ENCODE measurements around the gene RRAS2.
"Not testable (repeated sequence)": the region's sequence is repeated elsewhere in the genome, so short reads cannot be mapped to it uniquely, and the experiment has no call there.

RRAS2 gene

GRCh38 chr11:14299921-14300320 lies 59.1 kb downstream of the RRAS2 start:
- Mint-ChIP-seq H3K4me1 (peaks cover 16% of the 10 kb centered on the region), H3K27me3 (no peaks in the 10 kb centered on the region), H3K9me3 (no peaks in the 10 kb centered on the region), H3K36me3 (peaks cover 5% of the 10 kb centered on the region), H3K27ac (no peak overlapping the region), H3K4me3 (no peak overlapping the region)
- DNase-seq = no peak
- CTCF ChIA-PET = interaction anchor here (0.8 to 7.1 kb wide), 12 partner anchors 8 to 607 kb away, joined by 3 to 109 read pairs (median 4); no protein-coding TSS in a partner anchor

DNA sequence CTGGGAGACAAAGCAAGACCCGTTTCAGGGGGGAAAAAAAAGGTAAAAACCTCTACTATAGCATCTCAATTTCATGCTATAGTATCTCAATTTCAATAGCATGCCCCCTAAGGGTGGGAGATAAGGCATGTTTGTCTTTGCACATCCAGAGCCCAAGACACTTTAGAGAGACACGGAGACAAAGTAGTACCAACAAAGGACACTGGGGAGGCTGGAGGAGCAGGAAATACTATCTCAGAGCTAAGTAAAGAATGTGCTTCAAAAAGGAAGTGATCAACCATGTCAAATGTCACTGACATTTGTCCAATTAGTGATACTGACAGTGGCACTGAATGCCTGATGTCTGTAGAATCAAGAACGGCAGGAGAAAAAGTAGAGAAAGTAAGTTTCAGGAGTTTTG lies 68.6 kb downstream of the RRAS2 start:
- Mint-ChIP-seq H3K4me1 (peaks cover 28% of the 10 kb centered on the region), H3K9me3 (no peaks in the 10 kb centered on the region), H3K36me3 (peaks cover 59% of the 10 kb centered on the region), H3K27me3 (no peaks in the 10 kb centered on the region), H3K27ac (peak overlapping the region; percentile 61), H3K4me3 (no peak overlapping the region)
- no peak for DNase-seq
- CTCF ChIA-PET = interaction anchor here (1.3 kb wide), 1 partner anchor 127 kb away, joined by 4 read pairs; no protein-coding TSS in a partner anchor

- DNase-seq = no peak
- Mint-ChIP-seq H3K4me3 (no peak overlapping the region), H3K4me1 (peaks cover 28% of the 10 kb centered on the region), H3K36me3 (peaks cover 57% of the 10 kb centered on the region), H3K27ac (peak overlapping the region; percentile 88), H3K9me3 (no peaks in the 10 kb centered on the region), H3K27me3 (no peaks in the 10 kb centered on the region)
- CTCF ChIA-PET = interaction anchor here (1.1 to 1.7 kb wide), 3 partner anchors 8 to 20 kb away, joined by 3 to 8 read pairs (median 3); no protein-coding TSS in a partner anchor
Measured at GRCh38 chr11:14288189-14288935, 70.6 kb downstream of the RRAS2 start.

- CTCF ChIA-PET, H3K27ac Mint-ChIP-seq, H3K4me1 Mint-ChIP-seq, H3K9me3 Mint-ChIP-seq, H3K27me3 Mint-ChIP-seq, DNase-seq, H3K4me3 Mint-ChIP-seq: not testable (repeated sequence)
- peaks cover 40% of the 10 kb centered on the region for H3K36me3 Mint-ChIP-seq
Measured at GRCh38 chr11:14278869-14279268, 80.1 kb downstream of the RRAS2 start.

DNA sequence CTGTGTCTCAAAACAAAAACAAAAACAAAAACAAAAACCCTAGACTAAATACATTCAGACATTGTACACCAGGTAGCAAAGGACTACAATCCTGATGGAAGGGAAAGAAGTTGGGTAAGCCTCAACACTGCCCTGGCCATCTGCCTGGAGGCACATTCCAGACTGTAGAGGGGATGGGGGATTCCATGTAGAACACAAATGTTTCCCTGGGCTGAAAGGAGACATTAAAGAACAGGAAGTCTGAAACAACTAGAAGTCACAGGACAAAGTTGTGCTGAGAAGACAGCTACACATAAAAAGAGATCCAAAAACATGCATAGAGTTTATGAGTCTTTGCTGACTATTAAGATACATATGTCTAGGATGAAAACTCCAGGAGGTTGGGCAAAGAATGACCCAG lies 83.9 kb downstream of the RRAS2 start:
- DNase-seq = no peak
- peaks cover 41% of the 10 kb centered on the region for H3K36me3 Mint-ChIP-seq
- no peak overlapping the region for H3K27ac Mint-ChIP-seq
- no peak overlapping the region for H3K4me3 Mint-ChIP-seq
- peaks cover 31% of the 10 kb centered on the region for H3K4me1 Mint-ChIP-seq
- peaks cover 5% of the 10 kb centered on the region for H3K9me3 Mint-ChIP-seq
- no peaks in the 10 kb centered on the region for H3K27me3 Mint-ChIP-seq
- CTCF ChIA-PET = no interaction called here

DNA sequence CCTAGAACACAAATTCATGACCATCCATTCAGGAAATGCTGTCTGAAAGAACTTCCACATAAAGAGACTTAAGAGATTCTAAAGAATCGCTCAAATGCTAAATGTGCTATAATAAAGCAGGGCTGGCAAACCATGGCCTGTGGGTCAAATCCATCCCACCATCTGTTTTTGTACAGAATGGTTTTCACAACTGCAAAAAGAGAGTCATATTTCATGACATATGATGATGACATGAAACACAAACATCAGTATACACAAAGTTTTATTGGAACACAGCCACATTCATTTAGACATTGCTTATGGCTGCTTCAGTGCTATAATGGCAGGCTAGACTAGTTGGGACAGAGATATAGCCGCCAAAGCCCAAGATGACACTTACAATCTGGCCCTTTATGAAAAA lies 85.1 kb downstream of the RRAS2 start:
- Mint-ChIP-seq H3K9me3 (peaks cover 5% of the 10 kb centered on the region), H3K36me3 (peaks cover 38% of the 10 kb centered on the region), H3K27me3 (no peaks in the 10 kb centered on the region), H3K27ac (no peak overlapping the region), H3K4me1 (peaks cover 37% of the 10 kb centered on the region), H3K4me3 (no peak overlapping the region)
- no peak for DNase-seq
- CTCF ChIA-PET = interaction anchor here (1.2 kb wide), 1 partner anchor 634 kb away, joined by 3 read pairs; no protein-coding TSS in a partner anchor

GRCh38 chr11:14270690-14271542 lies 88.1 kb downstream of the RRAS2 start:
- peak; percentile 62 for DNase-seq
- CTCF ChIA-PET = no interaction called here
- H3K27ac Mint-ChIP-seq = peak overlapping the region; percentile 88
- peaks cover under 1% of the 10 kb centered on the region for H3K9me3 Mint-ChIP-seq
- H3K4me1 Mint-ChIP-seq = peaks cover 33% of the 10 kb centered on the region
- H3K4me3 Mint-ChIP-seq = peak overlapping the region; percentile 53
- H3K36me3 Mint-ChIP-seq = peaks cover 47% of the 10 kb centered on the region
- no peaks in the 10 kb centered on the region for H3K27me3 Mint-ChIP-seq

- peaks cover 48% of the 10 kb centered on the region for H3K36me3 Mint-ChIP-seq
- H3K4me1 Mint-ChIP-seq = peaks cover 33% of the 10 kb centered on the region
- peak overlapping the region; percentile 88 for H3K27ac Mint-ChIP-seq
- no peak for DNase-seq
- H3K27me3 Mint-ChIP-seq = no peaks in the 10 kb centered on the region
- H3K4me3 Mint-ChIP-seq = no peak overlapping the region
- no peaks in the 10 kb centered on the region for H3K9me3 Mint-ChIP-seq
- CTCF ChIA-PET = interaction anchor here (0.6 kb wide), 1 partner anchor 314 kb away, joined by 3 read pairs; no protein-coding TSS in a partner anchor
Measured at GRCh38 chr11:14269692-14270573, 89.0 kb downstream of the RRAS2 start.

- H3K36me3 Mint-ChIP-seq = peaks cover 50% of the 10 kb centered on the region
- no peak overlapping the region for H3K4me3 Mint-ChIP-seq
- H3K27me3 Mint-ChIP-seq = no peaks in the 10 kb centered on the region
- peaks cover 30% of the 10 kb centered on the region for H3K4me1 Mint-ChIP-seq
- DNase-seq = no peak
- CTCF ChIA-PET = no interaction called here
- no peaks in the 10 kb centered on the region for H3K9me3 Mint-ChIP-seq
- peak overlapping the region; percentile 46 for H3K27ac Mint-ChIP-seq
Measured at GRCh38 chr11:14267861-14268635, 90.9 kb downstream of the RRAS2 start.

DNA sequence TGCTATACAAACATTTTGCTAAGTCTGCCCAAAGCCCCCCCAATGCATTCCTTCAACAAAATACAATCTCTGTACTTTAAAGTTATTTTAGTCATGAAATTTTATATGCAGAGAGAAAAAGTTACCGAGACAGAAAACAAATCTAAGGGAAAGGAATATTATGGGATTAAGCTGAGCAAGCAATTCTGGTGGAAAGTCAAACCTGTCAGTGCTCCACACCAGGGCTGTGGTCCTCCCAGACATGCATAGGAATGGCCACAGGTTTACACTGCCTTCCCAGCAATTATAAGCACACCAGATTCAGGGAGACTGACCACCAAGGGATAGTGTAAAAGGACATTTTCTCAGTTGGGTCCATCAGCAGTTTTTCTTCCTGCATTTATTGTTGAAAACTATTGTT lies 92.4 kb downstream of the RRAS2 start:
- Mint-ChIP-seq H3K27me3 (no peaks in the 10 kb centered on the region), H3K4me3 (no peak overlapping the region), H3K36me3 (peaks cover 42% of the 10 kb centered on the region), H3K27ac (no peak overlapping the region), H3K4me1 (peaks cover 21% of the 10 kb centered on the region), H3K9me3 (no peaks in the 10 kb centered on the region)
- no peak for DNase-seq
- CTCF ChIA-PET = interaction anchor here (0.8 to 1.2 kb wide), 2 partner anchors 33 to 641 kb away, joined by 3 read pairs; no protein-coding TSS in a partner anchor

DNA sequence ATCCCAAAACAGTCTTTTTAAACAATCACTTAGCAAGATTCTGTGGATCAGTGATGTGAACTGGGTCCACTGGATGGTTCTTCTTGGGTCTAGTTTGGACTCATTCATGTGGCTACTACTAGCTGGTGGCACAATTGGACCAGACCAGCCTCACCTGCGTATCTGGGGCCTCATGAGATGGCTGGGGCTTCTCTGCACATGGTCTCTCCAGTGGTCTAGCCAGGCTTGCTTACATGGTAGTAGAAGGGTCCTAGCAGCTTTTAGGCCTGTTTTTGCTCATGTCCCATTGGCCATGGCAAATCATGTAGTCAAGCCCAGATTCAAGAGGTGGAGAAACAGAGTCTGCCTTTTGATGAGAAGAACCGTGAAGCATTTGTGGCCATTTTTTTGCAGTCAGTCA lies 94.0 kb downstream of the RRAS2 start:
- Mint-ChIP-seq H3K27me3 (no peaks in the 10 kb centered on the region), H3K27ac (no peak overlapping the region), H3K4me3 (no peak overlapping the region), H3K36me3 (peaks cover 43% of the 10 kb centered on the region), H3K4me1 (peaks cover 5% of the 10 kb centered on the region), H3K9me3 (no peaks in the 10 kb centered on the region)
- CTCF ChIA-PET = no interaction called here
- no peak for DNase-seq

DNA sequence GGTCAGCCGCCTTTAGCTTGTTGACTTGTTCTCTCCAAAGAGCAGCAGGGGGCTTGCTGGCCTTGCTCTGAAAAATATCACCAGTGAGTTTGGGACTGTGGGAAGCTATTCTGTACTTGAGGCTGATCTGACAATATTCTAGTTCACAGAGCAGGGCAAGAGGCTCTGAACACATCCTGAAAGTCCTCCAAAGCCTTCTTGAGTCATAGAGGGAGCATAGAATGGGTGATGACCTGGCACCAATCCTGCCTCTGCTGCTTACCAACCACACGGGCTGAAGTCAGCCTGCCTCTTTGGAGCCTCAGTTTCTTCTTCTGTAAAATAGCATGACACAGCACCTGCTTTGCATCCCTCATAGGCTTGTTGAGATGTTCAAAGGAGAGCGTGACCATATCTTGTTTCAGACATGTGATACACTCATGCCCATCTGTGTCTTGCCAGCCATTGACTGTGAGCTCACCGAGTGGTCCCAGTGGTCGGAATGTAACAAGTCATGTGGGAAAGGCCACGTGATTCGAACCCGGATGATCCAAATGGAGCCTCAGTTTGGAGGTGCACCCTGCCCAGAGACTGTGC lies 96.6 kb downstream of the RRAS2 start:
- H3K4me3 Mint-ChIP-seq = no peak overlapping the region
- no peak for DNase-seq
- H3K9me3 Mint-ChIP-seq = no peaks in the 10 kb centered on the region
- CTCF ChIA-PET = interaction anchor here (1.3 kb wide), 1 partner anchor 13 kb away, joined by 4 read pairs; no protein-coding TSS in a partner anchor
- no peaks in the 10 kb centered on the region for H3K27me3 Mint-ChIP-seq
- no peak overlapping the region for H3K27ac Mint-ChIP-seq
- H3K4me1 Mint-ChIP-seq = no peaks in the 10 kb centered on the region
- peaks cover 33% of the 10 kb centered on the region for H3K36me3 Mint-ChIP-seq

DNA sequence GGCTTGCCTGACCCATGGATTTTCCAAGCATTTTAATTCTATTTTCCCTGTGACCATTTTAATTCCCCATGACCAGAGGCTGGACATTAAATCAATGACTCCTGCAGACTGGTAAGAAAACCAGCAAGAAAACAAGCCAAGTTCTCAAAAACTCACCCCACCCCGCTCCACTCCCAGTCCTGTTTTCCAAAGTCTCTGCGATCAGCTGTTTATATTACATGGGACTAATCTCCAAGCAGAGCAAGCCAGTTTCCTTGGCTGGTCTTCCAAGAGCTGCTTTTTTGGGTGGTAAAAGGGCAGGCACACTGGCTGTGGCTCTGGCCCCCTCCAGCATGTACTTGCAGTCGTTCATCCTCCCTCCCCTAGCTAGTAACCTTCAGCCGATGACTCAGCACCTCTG lies 97.9 kb downstream of the RRAS2 start:
- no peak overlapping the region for H3K4me3 Mint-ChIP-seq
- H3K4me1 Mint-ChIP-seq = no peaks in the 10 kb centered on the region
- H3K9me3 Mint-ChIP-seq = no peaks in the 10 kb centered on the region
- no peak overlapping the region for H3K27ac Mint-ChIP-seq
- DNase-seq = no peak
- peaks cover 27% of the 10 kb centered on the region for H3K36me3 Mint-ChIP-seq
- CTCF ChIA-PET = interaction anchor here (0.7 to 1.3 kb wide), 2 partner anchors 11 to 47 kb away, joined by 3 to 4 read pairs; no protein-coding TSS in a partner anchor
- H3K27me3 Mint-ChIP-seq = no peaks in the 10 kb centered on the region

Data from activated naive CD4-positive, alpha-beta T cell treated with anti-CD3 and anti-CD28 coated beads, Interleukin-2, amount 10 ng/mL, durations not matched to agents 7 days and 5 days (primary cell).